ENCODE measurements around the gene TRIM69. TPM values are rescaled to one million over a fixed set of nuclear protein-coding genes. Genes with fewer than 3 reads are reported as not detected.
"Not testable (repeated sequence)": the region's sequence is repeated elsewhere in the genome, so short reads cannot be mapped to it uniquely, and the experiment has no call there.

TRIM69 gene
- total and polyA plus RNA-seq, 7 experiments from 2014 or later = 12.4 to 65.0 (median 23.1) TPM

- Mint-ChIP-seq H3K36me3 (peaks cover 0 to 39% (median 1%) of the 10 kb centered on the region in 5 donors), H3K27ac (no peak overlapping the region), H3K4me1 (no peaks in the 10 kb centered on the region), H3K27me3 (peaks cover 0 to 2% (median 0%) of the 10 kb centered on the region in 5 donors), H3K9me3 (peaks cover 0 to 3% (median under 1%) of the 10 kb centered on the region in 11 donors), H3K4me3 (no peak overlapping the region)
- H3K4me3 ChIP-seq (ENCODE audit: low read length) = no peak overlapping the region
- ChIA-PET CTCF (no interaction called here), POLR2A (interaction anchor here (0.9 kb wide), 1 partner anchor 9 kb away, joined by 3 read pairs; no protein-coding TSS in a partner anchor)
- H3K36me3 ChIP-seq (ENCODE audit: control insufficient read depth in 2 of 3, insufficient read depth in 3 of 3, low read length in 3 of 3) = no peaks in the 10 kb centered on the region
- DNase-seq = no peak
- H3K27ac ChIP-seq (ENCODE audit: low read depth, low read length) = no peak overlapping the region
- intact Hi-C loops (cut with micrococcal nuclease) = no loop called here
- no peaks in the 10 kb centered on the region for H3K9me3 ChIP-seq (ENCODE audit: control insufficient read depth in 2 of 3, low read length in 3 of 3)
- H3K27me3 ChIP-seq (ENCODE audit: control insufficient read depth in 2 of 2, insufficient read depth in 2 of 2, low read length in 2 of 2) = no peaks in the 10 kb centered on the region
- H3K4me1 ChIP-seq (ENCODE audit: control insufficient read depth in 2 of 2, insufficient read depth in 2 of 2, low read length in 2 of 2) = no peaks in the 10 kb centered on the region
- no peak for ATAC-seq
Measured at GRCh38 chr15:44765036-44765435, 28.7 kb downstream of the TRIM69 start.

DNA sequence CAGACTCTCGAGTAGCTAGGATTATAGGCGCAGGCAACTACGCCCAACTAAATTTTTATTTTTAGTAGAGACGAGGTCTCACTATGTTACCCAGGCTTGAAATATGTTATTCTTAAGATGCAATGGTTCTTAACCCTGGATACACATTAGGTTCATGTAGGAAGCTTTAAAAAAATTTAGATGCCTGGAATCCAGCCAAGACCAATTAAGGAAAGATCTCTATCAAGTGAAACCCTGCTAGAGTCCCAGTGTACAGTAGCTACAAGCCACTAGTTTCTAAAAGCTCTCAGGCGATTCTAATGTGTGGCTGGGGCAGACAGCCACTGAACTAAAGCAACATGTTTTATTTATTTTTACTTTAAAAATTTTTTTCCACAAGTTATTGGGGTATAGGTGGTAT lies 33.2 kb downstream of the TRIM69 start:
- ChIA-PET CTCF (no interaction called here), POLR2A (interaction anchor here (0.7 to 1.8 kb wide), 3 partner anchors 11 to 106 kb away, joined by 3 to 6 read pairs (median 3); partner anchors contain the start of genes B2M and SPG11)
- Mint-ChIP-seq H3K27me3 (no peaks in the 10 kb centered on the region), H3K27ac (no peak overlapping the region), H3K4me3 (no peak overlapping the region), H3K36me3 (peaks cover 0 to 51% (median 19%) of the 10 kb centered on the region in 5 donors), H3K9me3 (peaks cover 0 to 36% (median 18%) of the 10 kb centered on the region in 11 donors), H3K4me1 (peaks cover 0 to 5% (median 0%) of the 10 kb centered on the region in 7 donors)
- intact Hi-C loops (cut with micrococcal nuclease) = no loop called here
- Histone ChIP-seq H3K27me3 (ENCODE audit: control insufficient read depth in 2 of 2, insufficient read depth in 2 of 2, low read length in 2 of 2) (no peaks in the 10 kb centered on the region), H3K4me3 (ENCODE audit: low read length) (no peak overlapping the region), H3K36me3 (ENCODE audit: control insufficient read depth in 2 of 3, insufficient read depth in 3 of 3, low read length in 3 of 3) (no peaks in the 10 kb centered on the region), H3K9me3 (ENCODE audit: control insufficient read depth in 2 of 3, low read length in 3 of 3) (peaks cover 0 to 4% (median 0%) of the 10 kb centered on the region in 3 experiments), H3K27ac (ENCODE audit: low read depth, low read length) (no peak overlapping the region), H3K4me1 (ENCODE audit: control insufficient read depth in 2 of 2, insufficient read depth in 2 of 2, low read length in 2 of 2) (no peaks in the 10 kb centered on the region)
- DNase-seq (no peak), ATAC-seq (no peak)

DNA sequence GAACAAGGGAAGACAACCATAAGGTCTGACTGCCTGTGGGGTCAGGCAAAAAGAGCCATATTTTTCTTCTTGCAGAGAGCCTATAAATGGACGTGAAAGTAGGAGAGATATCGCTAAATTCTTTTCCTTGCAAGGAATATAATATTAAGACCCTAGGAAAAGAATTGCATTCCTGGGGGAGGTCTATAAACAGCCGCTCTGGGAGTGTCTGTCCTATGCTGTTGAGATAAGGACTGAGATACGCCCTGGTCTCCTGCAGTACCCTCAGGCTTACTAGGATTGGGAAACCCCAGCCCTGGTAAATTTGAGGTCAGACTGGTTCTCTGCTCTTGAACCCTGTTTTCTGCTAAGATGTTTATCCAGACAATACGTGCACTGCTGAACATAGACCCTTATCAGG lies 34.4 kb downstream of the TRIM69 start:
- H3K27ac ChIP-seq (ENCODE audit: low read depth, low read length); ATAC-seq; intact Hi-C loops (cut with micrococcal nuclease); H3K27me3 ChIP-seq (ENCODE audit: control insufficient read depth in 2 of 2, insufficient read depth in 2 of 2, low read length in 2 of 2); H3K4me1 ChIP-seq (ENCODE audit: control insufficient read depth in 2 of 2, insufficient read depth in 2 of 2, low read length in 2 of 2); H3K27ac Mint-ChIP-seq; CTCF ChIA-PET; H3K4me3 ChIP-seq (ENCODE audit: low read length); H3K27me3 Mint-ChIP-seq; H3K4me1 Mint-ChIP-seq; H3K36me3 ChIP-seq (ENCODE audit: control insufficient read depth in 2 of 3, insufficient read depth in 3 of 3, low read length in 3 of 3); DNase-seq; H3K4me3 Mint-ChIP-seq; POLR2A ChIA-PET; H3K9me3 ChIP-seq (ENCODE audit: control insufficient read depth in 2 of 3, low read length in 3 of 3): not testable (repeated sequence)
- peaks cover 0 to 46% (median 19%) of the 10 kb centered on the region in 5 donors for H3K36me3 Mint-ChIP-seq
- H3K9me3 Mint-ChIP-seq = peaks cover 0 to 36% (median 18%) of the 10 kb centered on the region in 11 donors

- Histone ChIP-seq H3K27ac (ENCODE audit: low read depth, low read length) (no peak overlapping the region), H3K4me3 (ENCODE audit: low read length) (no peak overlapping the region), H3K36me3 (ENCODE audit: control insufficient read depth in 2 of 3, insufficient read depth in 3 of 3, low read length in 3 of 3) (no peaks in the 10 kb centered on the region), H3K27me3 (ENCODE audit: control insufficient read depth in 2 of 2, insufficient read depth in 2 of 2, low read length in 2 of 2) (no peaks in the 10 kb centered on the region), H3K4me1 (ENCODE audit: control insufficient read depth in 2 of 2, insufficient read depth in 2 of 2, low read length in 2 of 2) (no peaks in the 10 kb centered on the region), H3K9me3 (ENCODE audit: control insufficient read depth in 2 of 3, low read length in 3 of 3) (peaks cover 0 to 2% (median 0%) of the 10 kb centered on the region in 3 experiments)
- intact Hi-C loops (cut with micrococcal nuclease) = no loop called here
- Mint-ChIP-seq H3K27me3 (peaks cover 0 to 2% (median 0%) of the 10 kb centered on the region in 5 donors), H3K9me3 (peaks cover 0 to 25% (median 13%) of the 10 kb centered on the region in 11 donors), H3K4me1 (peaks cover 0 to 5% (median 0%) of the 10 kb centered on the region in 7 donors), H3K27ac (no peak overlapping the region), H3K36me3 (peaks cover 0 to 16% (median 10%) of the 10 kb centered on the region in 5 donors), H3K4me3 (no peak overlapping the region)
- ATAC-seq (no peak), DNase-seq (no peak)
- ChIA-PET POLR2A (interaction anchor here (0.6 to 1.4 kb wide), 5 partner anchors 17 to 199 kb away, joined by 3 to 7 read pairs (median 3); partner anchors contain the start of gene SPG11), CTCF (no interaction called here)
Measured at GRCh38 chr15:44775953-44776352, 39.6 kb downstream of the TRIM69 start.

- Mint-ChIP-seq H3K36me3 (no peaks in the 10 kb centered on the region), H3K9me3 (no peaks in the 10 kb centered on the region), H3K4me3 (no peak overlapping the region), H3K4me1 (peaks cover 5 to 10% (median 9%) of the 10 kb centered on the region in 7 donors), H3K27me3 (peaks cover 0 to 2% (median 0%) of the 10 kb centered on the region in 5 donors), H3K27ac (no peak overlapping the region)
- intact Hi-C loops (cut with micrococcal nuclease) = no loop called here
- H3K9me3 ChIP-seq (ENCODE audit: control insufficient read depth in 2 of 3, low read length in 3 of 3) = no peaks in the 10 kb centered on the region
- ATAC-seq = no peak
- H3K4me1 ChIP-seq (ENCODE audit: control insufficient read depth in 2 of 2, insufficient read depth in 2 of 2, low read length in 2 of 2) = peaks cover 6 to 7% of the 10 kb centered on the region in 2 donors
- POLR2A ChIA-PET = no interaction called here
- no peaks in the 10 kb centered on the region for H3K27me3 ChIP-seq (ENCODE audit: control insufficient read depth in 2 of 2, insufficient read depth in 2 of 2, low read length in 2 of 2)
- H3K4me3 ChIP-seq (ENCODE audit: low read length) = no peak overlapping the region
- no peak overlapping the region for H3K27ac ChIP-seq (ENCODE audit: low read depth, low read length)
- CTCF ChIA-PET = no interaction called here
- no peaks in the 10 kb centered on the region for H3K36me3 ChIP-seq (ENCODE audit: control insufficient read depth in 2 of 3, insufficient read depth in 3 of 3, low read length in 3 of 3)
- no peak for DNase-seq
Measured at GRCh38 chr15:44779761-44780160, 43.4 kb downstream of the TRIM69 start.

- Mint-ChIP-seq H3K9me3 (no peaks in the 10 kb centered on the region), H3K36me3 (no peaks in the 10 kb centered on the region), H3K27ac (no peak overlapping the region), H3K4me3 (no peak overlapping the region), H3K4me1 (peaks cover 5 to 13% (median 9%) of the 10 kb centered on the region in 7 donors), H3K27me3 (peaks cover 0 to 2% (median 0%) of the 10 kb centered on the region in 5 donors)
- ChIA-PET POLR2A (interaction anchor here (0.6 to 2.9 kb wide), 4 partner anchors 42 to 117 kb away, joined by 3 to 15 read pairs (median 9); partner anchors contain the start of genes B2M, PATL2 and SPG11), CTCF (interaction anchor here (1.7 kb wide), 1 partner anchor 207 kb away, joined by 4 read pairs; no protein-coding TSS in a partner anchor)
- DNase-seq (no peak), ATAC-seq (no peak)
- Histone ChIP-seq H3K27me3 (ENCODE audit: control insufficient read depth in 2 of 2, insufficient read depth in 2 of 2, low read length in 2 of 2) (no peaks in the 10 kb centered on the region), H3K4me1 (ENCODE audit: control insufficient read depth in 2 of 2, insufficient read depth in 2 of 2, low read length in 2 of 2) (peaks cover 6 to 7% of the 10 kb centered on the region in 2 donors), H3K36me3 (ENCODE audit: control insufficient read depth in 2 of 3, insufficient read depth in 3 of 3, low read length in 3 of 3) (no peaks in the 10 kb centered on the region), H3K4me3 (ENCODE audit: low read length) (no peak overlapping the region), H3K9me3 (ENCODE audit: control insufficient read depth in 2 of 3, low read length in 3 of 3) (no peaks in the 10 kb centered on the region), H3K27ac (ENCODE audit: low read depth, low read length) (no peak overlapping the region)
- intact Hi-C loops (cut with micrococcal nuclease) = no loop called here
Measured at GRCh38 chr15:44780608-44781007, 44.3 kb downstream of the TRIM69 start.
